ENCODE measurements around the gene DDX24.

GRCh38 chr14:94018308-94018707 lies 62.7 kb downstream of the DDX24 start:
- no peak for TF ChIP-seq POLR2AphosphoS5 (IDR thresholded peaks at IDR 0.05; ENCODE audit: insufficient read depth in 1 of 2, low read depth in 1 of 2)
- no peak for TF ChIP-seq CTCF (IDR thresholded peaks at IDR 0.05)

Measured in vagina (tissue), 2 donors.